KOPT-K1 (cell line): ENCODE measurements around the gene MMP3.
"Not testable (repeated sequence)": the region's sequence is repeated elsewhere in the genome, so short reads cannot be mapped to it uniquely, and the experiment has no call there.

ENCODE experiments used
- H3K27ac ChIP-seq: fragments of 200-600 bp; sonication (generic); 2 replicates; pipeline ENCODE4 v1.5.1; 2016; ENCODE audit warnings: antibody characterized with exemption, mild to moderate bottlenecking, low read depth, low read length; ENCODE audit not compliant: poor library complexity, severe bottlenecking
- H3K36me3 ChIP-seq: fragments of 200-600 bp; sonication (generic); 2 replicates; pipeline ENCODE4 v1.5.1; 2017; ENCODE audit warnings: antibody characterized with exemption, mild to moderate bottlenecking, low read length, moderate library complexity; ENCODE audit not compliant: insufficient read depth
- H3K9me3 ChIP-seq: fragments of 200-600 bp; sonication (generic); 2 replicates; pipeline ENCODE4 v1.5.1; 2017; ENCODE audit warnings: antibody characterized with exemption, low read length, mild to moderate bottlenecking; ENCODE audit not compliant: insufficient read depth, poor library complexity, severe bottlenecking

Gene MMP3

GRCh38 chr11:102843489-102843888 lies at the start of gene MMP3:
Gene MMP3 (minus strand): TSS chr11:102843609. CDS start chr11:102843546, 63 bp downstream.
- Histone ChIP-seq H3K36me3 (no peaks in the 10 kb centered on the region), H3K27ac (no peak within 1 kb of the TSS)

GRCh38 chr11:102891736-102892135 lies 48.3 kb upstream of the MMP3 start:
- Histone ChIP-seq H3K36me3 (no peaks in the 10 kb centered on the region), H3K27ac (no peak overlapping the region), H3K9me3 (peaks cover 6% of the 10 kb centered on the region)

More at GRCh38 chr11:102843489-102843888, at the start of gene MMP3:
- H3K9me3 ChIP-seq, result no peaks in the 10 kb centered on the region

- no peaks in the 10 kb centered on the region for H3K36me3 ChIP-seq
- no peak overlapping the region for H3K27ac ChIP-seq
- no peaks in the 10 kb centered on the region for H3K9me3 ChIP-seq
These were observed 43.6 kb upstream of the MMP3 start for GRCh38 chr11:102886999-102887398.

GRCh38 chr11:102883141-102883540 lies 39.7 kb upstream of the MMP3 start:
- H3K9me3 ChIP-seq, result no peaks in the 10 kb centered on the region
- no peaks in the 10 kb centered on the region for H3K36me3 ChIP-seq
- no peak overlapping the region for H3K27ac ChIP-seq

- H3K36me3 ChIP-seq, result no peaks in the 10 kb centered on the region
- H3K9me3 ChIP-seq, result no peaks in the 10 kb centered on the region
- no peak overlapping the region for H3K27ac ChIP-seq
These were observed 39.1 kb upstream of the MMP3 start for GRCh38 chr11:102882389-102883024.

GRCh38 chr11:102879801-102880200 lies 36.4 kb upstream of the MMP3 start:
- H3K9me3 ChIP-seq, result no peaks in the 10 kb centered on the region
- H3K36me3 ChIP-seq, result no peaks in the 10 kb centered on the region
- no peak overlapping the region for H3K27ac ChIP-seq

- no peak overlapping the region for H3K27ac ChIP-seq
- H3K9me3 ChIP-seq, result no peaks in the 10 kb centered on the region
- no peaks in the 10 kb centered on the region for H3K36me3 ChIP-seq
These were observed 35.2 kb upstream of the MMP3 start for GRCh38 chr11:102878595-102878994.

GRCh38 chr11:102874852-102875251 lies 31.4 kb upstream of the MMP3 start, which contains the start of gene MMP12:
Gene MMP12 (minus strand): TSS chr11:102874982. CDS start chr11:102874937, 45 bp downstream.
- Histone ChIP-seq H3K36me3 (no peaks in the 10 kb centered on the region), H3K9me3 (no peaks in the 10 kb centered on the region), H3K27ac (no peak within 1 kb of the TSS)

- H3K9me3 ChIP-seq, H3K27ac ChIP-seq, H3K36me3 ChIP-seq: not testable (repeated sequence)
These were observed 26.1 kb upstream of the MMP3 start for GRCh38 chr11:102869354-102869964.

GRCh38 chr11:102868339-102868738 lies 24.9 kb upstream of the MMP3 start:
- H3K36me3 ChIP-seq, result no peaks in the 10 kb centered on the region
- H3K9me3 ChIP-seq, result no peaks in the 10 kb centered on the region
- no peak overlapping the region for H3K27ac ChIP-seq

GRCh38 chr11:102864724-102865123 lies 21.3 kb upstream of the MMP3 start:
- H3K9me3 ChIP-seq, result no peaks in the 10 kb centered on the region
- H3K36me3 ChIP-seq, result no peaks in the 10 kb centered on the region
- H3K27ac ChIP-seq, result no peak overlapping the region

GRCh38 chr11:102853956-102854355 lies 10.5 kb upstream of the MMP3 start:
- Histone ChIP-seq H3K9me3 (no peaks in the 10 kb centered on the region), H3K27ac (no peak overlapping the region), H3K36me3 (no peaks in the 10 kb centered on the region)

GRCh38 chr11:102853055-102853454 lies 9.6 kb upstream of the MMP3 start:
- Histone ChIP-seq H3K9me3 (no peaks in the 10 kb centered on the region), H3K36me3 (no peaks in the 10 kb centered on the region), H3K27ac (no peak overlapping the region)

GRCh38 chr11:102850973-102851745 lies 7.8 kb upstream of the MMP3 start:
- H3K9me3 ChIP-seq, result no peaks in the 10 kb centered on the region
- no peaks in the 10 kb centered on the region for H3K36me3 ChIP-seq
- H3K27ac ChIP-seq, result no peak overlapping the region

GRCh38 chr11:102849311-102849710 lies 5.9 kb upstream of the MMP3 start:
- Histone ChIP-seq H3K36me3 (no peaks in the 10 kb centered on the region), H3K9me3 (no peaks in the 10 kb centered on the region), H3K27ac (no peak overlapping the region)
